OCI-LY7 (cell line): ENCODE data around the gene FYN.

ENCODE experiments used
- CTCF ChIP-seq: fragments of 200-600 bp; sonication (generic); conservative IDR thresholded peaks from 2 replicates; pipeline ENCODE4 v1.5.1; 2014; ENCODE audit warnings: mild to moderate bottlenecking, antibody characterized with exemption, low read length, moderate library complexity, mixed read lengths
- EZH2phosphoT487 ChIP-seq: fragments of 200-600 bp; sonication (generic); IDR thresholded peaks from 2 replicates; pipeline ENCODE4 v1.6.1; 2018; ENCODE audit warnings: low read depth, borderline replicate concordance, mild to moderate bottlenecking, mixed run types, antibody characterized with exemption, low read length, moderate library complexity, mixed read lengths

GRCh38 chr6:111764238-111765175 is 108.7 kb downstream of the FYN start:
- TF ChIP-seq CTCF: no peak
- no peak for TF ChIP-seq EZH2phosphoT487
